ENCODE data around the gene TTC6.

Gene TTC6

DNA sequence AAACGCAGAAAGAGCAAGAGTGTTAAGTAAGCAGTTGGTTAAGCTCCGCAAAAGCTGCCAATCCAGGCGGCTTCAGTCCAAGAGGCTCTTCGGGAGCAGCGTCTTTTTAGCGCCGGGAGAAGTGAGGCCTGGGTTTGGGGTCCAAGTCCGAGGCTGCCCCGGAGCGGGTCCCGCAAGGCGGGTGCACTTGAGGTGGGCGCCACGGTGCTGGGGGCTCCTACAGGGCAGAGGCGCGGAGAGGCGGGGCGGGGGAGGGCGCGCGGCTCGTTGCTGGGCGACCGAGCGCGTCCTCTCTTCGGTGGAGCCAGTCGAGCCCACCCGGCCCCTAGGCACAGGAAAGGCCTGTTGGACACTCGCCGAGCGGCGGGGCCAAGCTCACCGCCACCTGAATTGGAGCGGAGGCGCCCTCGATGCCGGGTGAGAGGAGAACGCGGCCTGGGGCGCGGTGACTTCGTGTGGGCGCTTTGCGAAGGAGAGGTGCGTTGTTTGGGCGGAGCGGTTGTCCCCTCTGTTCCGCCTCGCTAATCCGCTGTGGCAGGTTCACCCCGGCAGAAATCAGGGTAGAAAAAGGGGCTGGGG, 15.6 kb downstream of the TTC6 start:
- TF ChIP-seq, protein P1, sequence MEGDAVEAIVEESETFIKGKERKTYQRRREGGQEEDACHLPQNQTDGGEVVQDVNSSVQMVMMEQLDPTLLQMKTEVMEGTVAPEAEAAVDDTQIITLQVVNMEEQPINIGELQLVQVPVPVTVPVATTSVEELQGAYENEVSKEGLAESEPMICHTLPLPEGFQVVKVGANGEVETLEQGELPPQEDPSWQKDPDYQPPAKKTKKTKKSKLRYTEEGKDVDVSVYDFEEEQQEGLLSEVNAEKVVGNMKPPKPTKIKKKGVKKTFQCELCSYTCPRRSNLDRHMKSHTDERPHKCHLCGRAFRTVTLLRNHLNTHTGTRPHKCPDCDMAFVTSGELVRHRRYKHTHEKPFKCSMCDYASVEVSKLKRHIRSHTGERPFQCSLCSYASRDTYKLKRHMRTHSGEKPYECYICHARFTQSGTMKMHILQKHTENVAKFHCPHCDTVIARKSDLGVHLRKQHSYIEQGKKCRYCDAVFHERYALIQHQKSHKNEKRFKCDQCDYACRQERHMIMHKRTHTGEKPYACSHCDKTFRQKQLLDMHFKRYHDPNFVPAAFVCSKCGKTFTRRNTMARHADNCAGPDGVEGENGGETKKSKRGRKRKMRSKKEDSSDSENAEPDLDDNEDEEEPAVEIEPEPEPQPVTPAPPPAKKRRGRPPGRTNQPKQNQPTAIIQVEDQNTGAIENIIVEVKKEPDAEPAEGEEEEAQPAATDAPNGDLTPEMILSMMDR (IDR thresholded peaks at IDR 0.05; ENCODE audit: borderline replicate concordance, insufficient read depth, low read depth, low read length): no peak
- H3K4me3 ChIP-seq (ENCODE audit: low read depth, low read length): no peak overlapping the region

DNA sequence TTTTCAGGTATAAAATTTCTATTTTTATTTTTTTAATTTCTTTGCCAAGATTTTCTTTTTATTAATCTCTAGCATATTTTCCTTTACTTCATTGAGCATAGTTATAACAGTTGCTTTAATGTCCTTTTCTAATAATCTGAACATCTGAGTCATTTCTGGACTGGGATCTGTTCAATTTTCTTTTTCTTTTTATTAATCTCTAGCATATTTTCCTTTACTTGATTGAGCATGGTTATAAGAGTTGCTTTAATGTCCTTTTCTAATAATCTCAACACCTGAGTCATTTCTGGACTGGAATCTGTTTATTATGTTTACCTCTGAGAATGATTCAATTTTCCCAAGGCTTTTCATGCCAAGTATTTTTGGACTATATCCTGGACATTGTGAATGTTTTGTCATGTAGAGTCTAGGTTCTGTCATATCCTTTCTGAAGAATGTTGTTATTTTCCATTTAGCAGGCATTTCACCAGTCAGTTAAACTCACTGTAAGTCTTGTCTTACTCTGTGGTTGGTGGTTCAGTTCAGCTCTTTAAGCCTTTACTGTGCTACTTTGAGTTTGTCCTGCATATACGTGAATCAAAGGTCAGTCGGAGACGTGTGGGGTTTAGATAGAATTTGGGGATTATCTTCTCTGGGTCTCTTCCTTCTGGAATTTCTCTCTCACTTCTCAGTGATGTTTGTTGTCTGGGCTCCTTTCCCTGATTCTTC, 20.3 kb downstream of the TTC6 start:
- TF ChIP-seq, protein P1 (IDR thresholded peaks at IDR 0.05; ENCODE audit: borderline replicate concordance, insufficient read depth, low read depth, low read length): no peak
- H3K4me3 ChIP-seq (ENCODE audit: low read depth, low read length): no peak overlapping the region

DNA sequence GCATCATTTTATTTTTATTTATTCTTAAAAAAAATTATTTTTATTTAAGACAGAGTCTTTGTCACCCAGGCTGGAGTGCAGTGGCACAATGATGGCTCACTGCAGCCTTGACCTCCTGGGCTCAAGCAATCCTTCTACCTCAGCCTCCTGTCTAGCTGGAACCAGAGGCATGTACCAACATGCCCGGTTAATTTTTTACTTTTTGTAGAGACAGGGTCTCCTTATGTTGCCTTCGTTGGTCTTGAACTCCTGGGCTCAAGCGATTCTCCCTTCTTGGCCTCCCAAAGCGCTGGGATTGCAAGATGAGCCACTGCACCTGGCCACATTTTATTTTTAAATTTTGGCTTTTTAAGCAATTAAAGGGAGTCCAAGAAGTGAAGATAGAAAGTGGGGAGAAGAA, 21.4 kb downstream of the TTC6 start:
- TF ChIP-seq, protein P1 (IDR thresholded peaks at IDR 0.05; ENCODE audit: borderline replicate concordance, insufficient read depth, low read depth, low read length): no peak
- H3K4me3 ChIP-seq (ENCODE audit: low read depth, low read length): no peak overlapping the region

DNA sequence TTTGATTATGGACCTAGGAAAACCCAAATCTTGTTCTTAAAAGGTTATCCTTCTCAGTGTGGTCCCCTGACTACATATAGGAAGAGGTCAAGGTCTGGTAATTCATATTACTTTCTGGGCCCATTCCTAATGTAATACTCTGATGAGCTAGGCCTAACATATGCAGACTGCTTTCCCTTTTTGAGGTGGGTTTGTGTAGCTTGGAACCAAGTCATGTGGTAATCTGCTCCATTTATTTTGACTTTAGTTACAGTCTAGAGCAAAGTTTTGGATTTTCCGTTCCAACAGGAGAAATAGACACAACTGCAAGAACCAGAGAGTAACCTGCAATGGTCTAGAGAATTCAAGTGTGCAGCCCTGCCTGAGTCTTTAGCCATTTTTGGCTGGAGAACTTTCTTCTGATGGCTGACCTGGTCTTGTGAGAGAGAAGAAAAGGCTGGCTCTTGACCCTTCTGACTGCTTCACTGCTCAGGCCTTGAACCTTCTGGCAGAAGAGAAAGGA, 22.5 kb downstream of the TTC6 start:
- H3K4me3 ChIP-seq (ENCODE audit: low read depth, low read length): no peak overlapping the region
- TF ChIP-seq, protein P1 (IDR thresholded peaks at IDR 0.05; ENCODE audit: borderline replicate concordance, insufficient read depth, low read depth, low read length): no peak

DNA sequence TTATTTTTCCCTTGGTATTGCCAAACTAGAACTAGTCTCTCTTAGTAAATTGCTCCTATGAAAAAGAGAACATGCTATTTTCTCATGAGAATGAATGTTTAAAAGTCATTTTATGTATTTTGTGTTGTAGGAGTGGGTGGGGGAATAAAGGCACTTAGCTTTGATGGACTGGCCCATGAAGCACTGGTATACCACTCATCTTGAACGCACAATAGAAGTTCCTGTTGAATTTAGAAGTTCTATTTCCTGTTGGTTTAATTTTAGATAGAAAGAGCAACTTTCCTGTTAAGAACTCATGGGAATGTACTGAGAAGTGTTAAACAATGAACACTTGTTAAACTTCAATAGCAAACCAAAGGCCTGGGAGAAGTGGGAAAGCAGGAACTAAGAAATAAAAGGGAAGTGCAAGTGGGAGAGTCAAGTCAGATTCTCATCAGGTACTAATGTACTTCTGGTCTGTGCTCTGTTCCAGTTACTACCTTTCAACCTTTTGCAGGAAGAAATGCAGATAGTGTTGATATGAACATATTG, 23.1 kb downstream of the TTC6 start:
- H3K4me3 ChIP-seq (ENCODE audit: low read depth, low read length): no peak overlapping the region
- TF ChIP-seq, protein P1 (IDR thresholded peaks at IDR 0.05; ENCODE audit: borderline replicate concordance, insufficient read depth, low read depth, low read length): no peak

DNA sequence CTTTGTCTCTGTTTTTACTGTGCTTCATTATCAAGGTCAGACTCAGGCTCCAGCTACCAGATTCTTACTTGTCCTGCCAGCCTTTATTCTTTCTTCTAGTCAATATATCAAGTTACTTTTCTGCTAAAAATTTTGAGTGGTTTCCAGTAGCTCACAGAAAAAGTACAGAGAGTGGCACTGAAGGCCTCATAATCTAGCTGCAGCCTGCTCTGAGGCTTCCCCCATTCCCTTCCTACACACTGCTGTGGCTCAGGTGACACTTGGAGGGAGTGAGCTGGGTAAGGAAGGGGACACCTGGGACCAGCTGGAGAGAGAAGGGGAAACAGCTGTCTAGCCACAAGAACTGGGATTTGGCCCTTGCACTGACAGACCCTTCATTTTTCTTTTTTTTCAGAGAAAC, 25.4 kb downstream of the TTC6 start:
- no peak overlapping the region for H3K4me3 ChIP-seq (ENCODE audit: low read depth, low read length)
- TF ChIP-seq, protein P1 (IDR thresholded peaks at IDR 0.05; ENCODE audit: borderline replicate concordance, insufficient read depth, low read depth, low read length): no peak

All from GM12875 (cell line).